C4-2B (cell line): ENCODE results near the gene CYBB.

ENCODE experiments used
- H3K27ac ChIP-seq: fragments of 450-650 bp; 2 replicates; pipeline ENCODE4 v1.5.1; 2017
- CTCF ChIP-seq: fragments of 450-650 bp; conservative IDR thresholded peaks from 2 replicates; pipeline ENCODE4 v1.5.1; 2017; ENCODE audit warnings: mild to moderate bottlenecking
- ZFX ChIP-seq: fragments of 450-650 bp; IDR thresholded peaks from 2 replicates; pipeline ENCODE4 v1.6.1; 2017

The CYBB gene

GRCh38 chrX:37802028-37802427 is 22.2 kb downstream of the CYBB start:
- TF ChIP-seq CTCF (no peak), ZFX (no peak)
- H3K27ac ChIP-seq, result no peak overlapping the region

DNA sequence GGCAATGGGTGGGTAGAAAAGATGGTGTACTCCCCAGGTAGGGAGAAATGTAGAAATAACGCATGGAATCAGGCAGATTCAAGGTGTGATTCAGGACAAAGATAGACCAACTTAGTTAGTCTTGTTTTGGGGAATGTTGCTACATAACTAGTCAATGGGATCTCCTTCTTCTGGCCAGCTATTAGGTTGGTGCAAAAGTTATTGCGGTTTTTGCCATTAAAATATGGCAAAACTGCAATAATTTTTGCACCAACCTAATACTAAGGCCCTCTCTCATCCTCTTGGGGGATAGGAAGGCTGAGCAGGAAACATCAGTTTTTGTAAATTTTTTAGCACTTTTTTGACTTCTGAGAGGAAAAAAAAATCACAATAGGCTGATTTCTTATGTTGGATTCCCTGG is 23.2 kb downstream of the CYBB start:
- no peak overlapping the region for H3K27ac ChIP-seq
- TF ChIP-seq ZFX (no peak), CTCF (no peak)

- H3K27ac ChIP-seq, result no peak overlapping the region
- TF ChIP-seq ZFX, result no peak
- no peak for TF ChIP-seq CTCF
Measured at GRCh38 chrX:37809970-37810369, 30.1 kb downstream of the CYBB start.

- H3K27ac ChIP-seq, result no peak overlapping the region
- no peak for TF ChIP-seq CTCF
Measured at GRCh38 chrX:37812110-37812509, 32.3 kb downstream of the CYBB start.

- no peak overlapping the region for H3K27ac ChIP-seq
- TF ChIP-seq CTCF (no peak), ZFX (no peak)
Measured at GRCh38 chrX:37813570-37813969, 33.7 kb downstream of the CYBB start.

DNA sequence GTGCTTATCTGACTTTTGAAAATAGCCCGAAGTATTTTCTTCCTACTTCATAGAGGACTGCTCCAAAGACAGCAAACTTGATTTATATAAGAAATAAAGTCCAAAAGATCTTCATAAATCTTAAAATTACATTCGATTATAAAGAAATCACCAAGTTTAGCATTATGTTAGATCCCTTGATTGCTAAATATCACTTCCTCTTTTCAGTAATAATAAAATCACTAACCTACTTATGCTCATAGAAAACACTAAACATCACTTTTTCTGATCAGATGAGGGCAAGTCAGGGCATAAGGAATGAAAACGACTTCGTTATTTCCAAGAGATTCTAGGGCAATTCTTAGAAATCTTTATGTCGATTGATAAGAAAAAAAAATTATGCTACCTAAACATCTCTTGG is 35.5 kb downstream of the CYBB start:
- H3K27ac ChIP-seq, result no peak overlapping the region
- TF ChIP-seq CTCF (no peak), ZFX (no peak)

- no peak overlapping the region for H3K27ac ChIP-seq
- TF ChIP-seq CTCF (no peak), ZFX (no peak)
Measured at GRCh38 chrX:37816766-37817165, 36.9 kb downstream of the CYBB start.
